AG09309 (cell line): ENCODE measurements around the gene ARFRP1.

Source experiments
- DNase-seq: peaks from one replicate; pipeline ENCODE4 v3.0.0-alpha.2; 2010; ENCODE audit warnings: low read depth
- H3K4me3 ChIP-seq: 2 replicates; pipeline ENCODE4 v1.5.1; 2011; ENCODE audit warnings: mild to moderate bottlenecking, low read depth, low read length, moderate library complexity; ENCODE audit not compliant: control insufficient read depth
- CTCF ChIP-seq: IDR thresholded peaks from 2 replicates; pipeline ENCODE4 v1.5.1; 2011; ENCODE audit warnings: mild to moderate bottlenecking, low read depth, low read length, inconsistent platforms; ENCODE audit not compliant: insufficient read depth, control insufficient read depth; ENCODE audit errors: missing control alignments

The ARFRP1 gene

GRCh38 chr20:63664861-63665594 lies 42.7 kb downstream of the ARFRP1 start:
- no peak for DNase-seq
- no peak overlapping the region for H3K4me3 ChIP-seq
- no peak for TF ChIP-seq CTCF

DNA sequence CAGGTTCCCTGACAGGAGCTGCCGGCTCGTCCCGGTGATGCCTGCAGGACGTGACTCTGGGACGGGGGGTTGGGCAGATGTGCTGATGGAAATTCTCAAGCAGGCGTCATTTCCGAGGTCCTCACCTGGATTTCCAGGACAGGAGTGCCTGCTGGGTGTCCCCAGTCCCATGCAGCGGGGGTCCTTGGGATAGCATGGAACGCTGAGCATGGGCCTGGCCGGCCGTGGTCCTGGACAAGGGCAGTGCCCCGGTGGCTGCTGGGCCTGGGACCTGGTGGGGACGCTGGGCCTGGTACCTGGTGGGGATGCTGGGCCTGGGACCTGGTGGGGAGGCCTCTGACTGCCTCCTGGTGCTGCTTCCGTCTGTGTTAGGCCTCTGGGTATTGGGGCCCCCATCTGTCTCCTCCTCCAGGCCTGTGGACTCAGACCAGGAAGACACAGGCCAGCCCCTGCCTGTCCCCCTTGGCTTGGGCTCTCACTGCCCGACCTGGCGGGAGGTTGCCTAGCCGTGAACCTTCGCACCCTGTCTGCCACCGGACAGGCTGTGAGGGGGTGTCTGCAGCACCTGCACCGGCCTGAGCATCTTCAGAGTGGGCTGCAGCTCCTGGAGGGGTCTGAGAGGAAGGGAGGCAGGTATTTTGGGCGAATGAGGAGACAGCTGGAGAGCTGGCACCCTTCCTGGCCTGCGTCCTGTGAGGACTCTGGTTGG lies 43.5 kb downstream of the ARFRP1 start:
- no peak for DNase-seq
- no peak overlapping the region for H3K4me3 ChIP-seq
- no peak for TF ChIP-seq CTCF

GRCh38 chr20:63663332-63664066 lies 44.3 kb downstream of the ARFRP1 start:
- TF ChIP-seq CTCF: no peak
- H3K4me3 ChIP-seq: no peak overlapping the region
- no peak for DNase-seq

GRCh38 chr20:63662813-63663189 lies 45.0 kb downstream of the ARFRP1 start:
- no peak for TF ChIP-seq CTCF
- no peak for DNase-seq
- H3K4me3 ChIP-seq: no peak overlapping the region

- DNase-seq: no peak
- no peak for TF ChIP-seq CTCF
- H3K4me3 ChIP-seq: no peak overlapping the region
These were observed 45.6 kb downstream of the ARFRP1 start for GRCh38 chr20:63661959-63662812.

DNA sequence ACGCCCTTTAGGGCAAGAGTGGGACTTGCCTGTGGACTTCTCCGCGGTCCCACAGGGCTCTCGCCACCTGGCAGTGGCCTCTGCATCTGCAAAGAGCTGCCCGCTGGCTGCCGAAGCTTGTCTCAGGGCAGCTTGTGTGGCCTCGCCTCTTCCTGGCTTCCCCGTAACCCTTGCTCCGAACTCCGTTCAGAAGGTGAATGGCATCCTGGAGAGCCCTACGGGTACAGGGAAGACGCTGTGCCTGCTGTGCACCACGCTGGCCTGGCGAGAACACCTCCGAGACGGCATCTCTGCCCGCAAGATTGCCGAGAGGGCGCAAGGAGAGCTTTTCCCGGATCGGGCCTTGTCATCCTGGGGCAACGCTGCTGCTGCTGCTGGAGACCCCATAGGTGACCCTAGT lies 46.7 kb downstream of the ARFRP1 start:
- TF ChIP-seq CTCF: no peak
- no peak overlapping the region for H3K4me3 ChIP-seq
- no peak for DNase-seq
